Fibroblast of skin of right quadriceps (primary cell): ENCODE results near the gene ARGLU1.

Experiments used
- DNase-seq: peaks from one replicate; pipeline ENCODE4 v3.0.0-alpha.2; 2013

Gene ARGLU1

GRCh38 chr13:106498158-106498557, 69.8 kb downstream of the ARGLU1 start:
- no peak for DNase-seq

GRCh38 chr13:106497079-106497478, 70.9 kb downstream of the ARGLU1 start:
- no peak for DNase-seq

- no peak for DNase-seq
Measured at GRCh38 chr13:106496072-106496997, 71.6 kb downstream of the ARGLU1 start.

DNA sequence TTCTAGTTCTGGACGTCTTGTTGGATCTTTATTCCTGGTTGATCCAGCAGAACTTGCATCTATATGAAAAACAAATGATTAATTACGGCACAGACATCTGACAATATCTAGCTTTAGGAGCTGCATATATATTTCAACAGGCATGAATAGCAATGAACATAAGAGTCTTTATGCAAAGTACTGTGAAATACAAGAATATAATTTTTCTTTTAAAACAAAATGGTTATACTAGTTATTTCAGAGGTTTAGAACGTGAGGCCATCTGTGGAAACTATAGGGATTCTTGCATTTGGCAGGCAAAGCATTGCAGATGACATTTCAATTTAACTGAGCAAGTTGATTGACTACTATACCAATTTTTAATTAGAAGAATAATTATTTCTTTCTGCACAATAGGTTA, 73.0 kb downstream of the ARGLU1 start:
- no peak for DNase-seq

DNA sequence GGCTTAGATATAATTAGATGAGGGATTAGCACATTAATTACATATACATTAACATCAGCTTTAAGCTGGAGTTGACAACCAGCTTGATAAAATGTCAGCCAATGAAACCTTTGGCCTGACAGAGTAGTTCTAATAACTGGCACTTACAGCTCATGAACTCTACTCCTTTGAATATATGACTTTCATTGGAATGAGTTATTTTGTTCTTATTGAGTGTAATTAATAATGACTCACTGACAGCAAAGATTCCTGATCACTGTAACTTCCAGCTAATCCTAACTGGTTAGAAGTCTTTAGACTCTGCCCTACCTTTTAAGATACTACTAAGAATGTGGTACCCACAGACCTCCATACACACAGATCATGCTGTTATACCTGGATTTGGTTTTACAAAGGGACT, 73.4 kb downstream of the ARGLU1 start:
- DNase-seq, result no peak

DNA sequence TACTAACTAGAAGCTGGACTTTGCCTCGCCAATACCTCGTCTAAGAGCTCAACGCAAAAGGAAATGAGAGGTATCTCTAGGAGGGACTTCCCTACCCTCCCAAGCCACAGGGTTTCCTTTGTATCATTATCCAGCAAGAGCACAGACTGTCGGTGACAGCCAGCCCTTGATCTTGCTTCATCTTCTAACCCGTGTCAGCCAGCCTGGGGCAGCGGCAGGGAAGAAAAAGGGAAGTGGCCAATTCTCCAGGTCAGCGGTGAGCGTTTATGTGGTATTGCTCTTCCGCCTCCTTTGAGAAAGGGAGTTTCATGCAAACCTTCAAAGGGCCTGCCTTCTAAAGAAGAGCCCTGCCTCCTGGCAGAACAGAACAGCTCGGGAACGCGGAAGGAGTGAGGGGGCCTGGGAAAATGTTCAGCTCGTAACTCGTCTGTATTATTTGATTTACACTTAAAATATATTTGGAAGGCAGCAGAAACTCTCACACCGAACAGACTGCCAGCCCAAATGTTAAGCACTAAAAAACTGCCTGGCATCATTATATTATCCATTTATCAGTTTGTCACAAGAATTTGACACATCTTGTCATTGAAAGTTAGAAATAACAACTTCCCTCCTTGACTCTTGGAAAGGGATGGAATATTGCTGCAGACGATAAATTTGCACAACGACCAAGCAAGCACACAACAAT, 74.3 kb downstream of the ARGLU1 start:
- no peak for DNase-seq

- no peak for DNase-seq
Measured at GRCh38 chr13:106492588-106493475, 75.1 kb downstream of the ARGLU1 start.

- DNase-seq, result no peak
Measured at GRCh38 chr13:106491928-106492587, 75.9 kb downstream of the ARGLU1 start.
